OCI-LY1 (cell line): ENCODE results near the gene ZBTB22.

Experiments used
- H2AFZ ChIP-seq: fragments of 200-600 bp; sonication (generic), shearing (Covaris generic); 2 replicates; pipeline ENCODE4 v1.6.0; 2014; ENCODE audit warnings: antibody characterized with exemption, mild to moderate bottlenecking, low read length
- H3F3A ChIP-seq: fragments of 200-600 bp; sonication (generic), shearing (Covaris generic); 2 replicates; pipeline ENCODE4 v1.6.0; 2014; ENCODE audit warnings: mild to moderate bottlenecking, antibody characterized with exemption, low read length, moderate library complexity; ENCODE audit not compliant: insufficient read depth
- H3K27ac ChIP-seq: fragments of 200-600 bp; sonication (generic); 2 replicates; pipeline ENCODE4 v1.5.1; 2014; ENCODE audit warnings: low read length, mixed run types, mild to moderate bottlenecking, low read depth; ENCODE audit not compliant: poor library complexity, severe bottlenecking
- H3K27me3 ChIP-seq: fragments of 200-600 bp; sonication (generic); 2 replicates; pipeline ENCODE4 v1.6.0; 2014; ENCODE audit warnings: antibody characterized with exemption, mild to moderate bottlenecking, low read length, moderate library complexity; ENCODE audit not compliant: insufficient read depth
- H3K36me3 ChIP-seq: fragments of 200-600 bp; sonication (generic); 2 replicates; pipeline ENCODE4 v1.6.1; 2014; ENCODE audit warnings: mild to moderate bottlenecking, antibody characterized with exemption, low read length, moderate library complexity, mixed read lengths; ENCODE audit not compliant: insufficient read depth
- H3K4me1 ChIP-seq: fragments of 200-600 bp; sonication (generic); 2 replicates; pipeline ENCODE4 v1.5.1; 2014; ENCODE audit warnings: mild to moderate bottlenecking, low read length, moderate library complexity; ENCODE audit not compliant: insufficient read depth, severe bottlenecking
- H3K4me2 ChIP-seq: fragments of 200-600 bp; sonication (generic), shearing (Covaris generic); 2 replicates; pipeline ENCODE4 v1.6.1; 2014; ENCODE audit warnings: low read length
- H3K4me3 ChIP-seq: fragments of 200-600 bp; sonication (generic); 2 replicates; pipeline ENCODE4 v1.5.1; 2014; ENCODE audit warnings: low read length, low read depth, mild to moderate bottlenecking, mixed read lengths; ENCODE audit not compliant: poor library complexity, severe bottlenecking
- H3K79me2 ChIP-seq: fragments of 200-600 bp; shearing (Covaris generic); 2 replicates; pipeline ENCODE4 v1.6.1; 2016; ENCODE audit warnings: mixed run types, low read length, mixed read lengths; ENCODE audit not compliant: insufficient read depth
- H3K9ac ChIP-seq: fragments of 200-600 bp; sonication (generic), shearing (Covaris generic); 2 replicates; pipeline ENCODE4 v1.6.1; 2014; ENCODE audit warnings: mild to moderate bottlenecking, low read length, mixed read lengths
- H3K9me2 ChIP-seq: fragments of 200-600 bp; sonication (generic), shearing (Covaris generic); 2 replicates; pipeline ENCODE4 v1.6.1; 2014; ENCODE audit warnings: low read depth, mild to moderate bottlenecking, low read length, mixed read lengths
- H3K9me3 ChIP-seq: fragments of 200-600 bp; shearing (Covaris generic); 2 replicates; pipeline ENCODE4 v1.6.1; 2014; ENCODE audit warnings: low read length, mixed read lengths
- H4K20me1 ChIP-seq: fragments of 200-600 bp; sonication (generic), shearing (Covaris generic); 2 replicates; pipeline ENCODE4 v1.6.0; 2016; ENCODE audit warnings: mild to moderate bottlenecking, low read length; ENCODE audit not compliant: insufficient read depth
- CTCF ChIP-seq: fragments of 200-600 bp; sonication (generic), shearing (Covaris generic); IDR thresholded peaks from 2 replicates; pipeline ENCODE4 v1.5.1; 2017; ENCODE audit warnings: mild to moderate bottlenecking, antibody characterized with exemption, low read length, moderate library complexity, mixed read lengths
- EZH2 ChIP-seq: fragments of 200-600 bp; sonication (generic), shearing (Covaris generic); IDR thresholded peaks from 2 replicates; pipeline ENCODE4 v1.8.0; 2017; ENCODE audit warnings: borderline replicate concordance, mixed run types, mild to moderate bottlenecking, antibody characterized with exemption, low read length, moderate library complexity, mixed read lengths

Gene ZBTB22

GRCh38 chr6:33321227-33321626 is 3.7 kb upstream of the ZBTB22 start:
- H3K27me3 ChIP-seq, result no peaks in the 10 kb centered on the region
- H3K36me3 ChIP-seq, result peaks cover 32% of the 10 kb centered on the region
- H3K79me2 ChIP-seq, result peaks cover 10% of the 10 kb centered on the region; the same call in 1 of the 2 replicates
- H3K9ac ChIP-seq, result peak overlapping the region; percentile 95
- no peaks in the 10 kb centered on the region for H4K20me1 ChIP-seq
- H3K9me3 ChIP-seq, result no peaks in the 10 kb centered on the region
- H3K4me2 ChIP-seq, result peak overlapping the region; percentile 93
- peak overlapping the region; percentile 83 for H3K4me3 ChIP-seq
- H3K4me1 ChIP-seq, result peaks cover 69% of the 10 kb centered on the region
- H2AFZ ChIP-seq, result no peak overlapping the region
- H3K27ac ChIP-seq, result peak overlapping the region; percentile 97
- H3F3A ChIP-seq, result peaks cover 8% of the 10 kb centered on the region; the same call in 1 of the 2 replicates
- no peaks in the 10 kb centered on the region for H3K9me2 ChIP-seq
- no peak for TF ChIP-seq EZH2
- TF ChIP-seq CTCF, result no peak

DNA sequence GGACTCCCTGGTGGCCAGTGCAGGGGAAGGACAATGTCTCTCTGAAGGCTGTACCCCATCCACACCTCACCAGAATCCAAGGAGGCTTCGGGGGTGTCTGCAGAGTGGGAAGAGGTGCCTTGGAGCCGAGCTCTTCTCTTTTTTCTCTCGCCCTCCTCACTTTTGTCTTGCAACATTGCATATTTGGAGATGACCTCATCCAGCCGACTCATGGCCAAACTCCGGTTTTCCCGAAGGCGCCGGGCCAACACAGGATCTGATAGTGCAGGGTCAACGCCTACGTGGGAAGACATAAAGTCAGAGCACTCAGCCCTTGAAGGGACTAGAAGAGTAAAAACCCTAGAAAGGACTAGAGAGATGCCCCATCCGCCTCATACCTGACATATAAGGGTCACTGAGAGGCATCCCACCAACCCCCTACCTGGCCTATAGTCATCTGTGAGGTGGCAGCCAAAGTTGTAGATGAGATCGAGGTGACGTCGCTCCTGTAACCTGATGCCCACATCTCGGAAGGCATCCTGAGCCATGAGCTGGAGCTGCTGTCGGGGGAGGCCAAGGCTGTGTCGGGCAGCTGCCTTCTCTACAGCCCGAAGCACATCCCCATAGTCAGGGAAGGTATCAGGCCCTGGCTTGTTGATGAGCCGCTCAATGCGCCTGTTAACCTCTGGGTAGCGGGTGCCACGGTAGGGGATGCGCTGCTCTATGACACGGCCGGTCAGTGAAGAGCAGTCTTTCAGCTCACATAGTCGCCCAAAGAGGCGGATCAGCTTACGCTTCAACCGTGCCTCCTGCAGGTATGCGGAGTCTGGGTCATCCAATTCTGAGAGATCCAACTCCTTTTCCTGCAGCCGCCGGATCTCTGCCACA is 3.0 kb upstream of the ZBTB22 start:
- Histone ChIP-seq H3K27me3 (no peaks in the 10 kb centered on the region), H3K4me1 (peaks cover 65% of the 10 kb centered on the region), H3K36me3 (peaks cover 32% of the 10 kb centered on the region), H3K4me2 (peak overlapping the region; percentile 93), H3F3A (peaks cover 8% of the 10 kb centered on the region; the same call in 1 of the 2 replicates), H3K27ac (peak overlapping the region; percentile 97), H2AFZ (no peak overlapping the region), H3K79me2 (peaks cover 10% of the 10 kb centered on the region; the same call in 1 of the 2 replicates), H3K9me2 (no peaks in the 10 kb centered on the region), H3K9me3 (no peaks in the 10 kb centered on the region), H3K9ac (peak overlapping the region; percentile 95), H3K4me3 (peak overlapping the region; percentile 83), H4K20me1 (no peaks in the 10 kb centered on the region)
- TF ChIP-seq CTCF (no peak), EZH2 (no peak)

- H3K9ac ChIP-seq, result no peak overlapping the region
- no peaks in the 10 kb centered on the region for H3K27me3 ChIP-seq
- H3K27ac ChIP-seq, result peak overlapping the region; percentile 97
- no peak for TF ChIP-seq EZH2
- TF ChIP-seq CTCF, result no peak
- H2AFZ ChIP-seq, result no peak overlapping the region
- H3K4me1 ChIP-seq, result peaks cover 59% of the 10 kb centered on the region
- H3K36me3 ChIP-seq, result peaks cover 32% of the 10 kb centered on the region
- H3K9me2 ChIP-seq, result no peaks in the 10 kb centered on the region
- no peak overlapping the region for H3K4me3 ChIP-seq
- H3K79me2 ChIP-seq, result peaks cover 10% of the 10 kb centered on the region; the same call in 1 of the 2 replicates
- peak overlapping the region; percentile 93; the same call in 1 of the 2 replicates for H3K4me2 ChIP-seq
- no peaks in the 10 kb centered on the region for H3K9me3 ChIP-seq
- peaks cover 8% of the 10 kb centered on the region; the same call in 1 of the 2 replicates for H3F3A ChIP-seq
- no peaks in the 10 kb centered on the region for H4K20me1 ChIP-seq
These were observed 2.4 kb upstream of the ZBTB22 start for GRCh38 chr6:33319939-33320314.
